CD8-positive, alpha-beta memory T cell (primary cell): ENCODE measurements around the gene AMBP. TPM values are rescaled to one million over a fixed set of nuclear protein-coding genes. Genes with fewer than 3 reads are reported as not detected.

Experiments used
- CTCF ChIA-PET: fragments of 350-600 bp; sonication (Branson Sonifier 250); formaldehyde crosslinking; loops from one replicate; lab custom pipeline; 2021; ENCODE audit warnings: antibody characterized with exemption; lab: Charles Lee
- POLR2A ChIA-PET: fragments of 350-600 bp; sonication (Branson Sonifier 250); formaldehyde crosslinking; loops from one replicate; lab custom pipeline; 2021; ENCODE audit warnings: antibody characterized with exemption; lab: Charles Lee
- DNase-seq, 5 donors: peaks; one replicate each; pipeline versions ENCODE4 v3.0.0 to v3.0.0-alpha.2; 2020 to 2022; ENCODE audit warnings: mixed read lengths in 1 of 5
- H3K27ac ChIP-seq: one replicate; pipeline ENCODE4 v1.7.0; 2013; ENCODE audit warnings: low read depth, mild to moderate bottlenecking, low read length, moderate library complexity
- H3K27me3 ChIP-seq: 2 replicates; pipeline ENCODE4 v1.7.0; 2013; ENCODE audit warnings: low read length, mild to moderate bottlenecking; ENCODE audit not compliant: insufficient read depth, poor library complexity, severe bottlenecking
- H3K36me3 ChIP-seq: 2 replicates; pipeline ENCODE4 v1.7.0; 2013; ENCODE audit warnings: mild to moderate bottlenecking, low read length, moderate library complexity; ENCODE audit not compliant: insufficient read depth
- H3K4me1 ChIP-seq: 2 replicates; pipeline ENCODE4 v1.7.0; 2013; ENCODE audit warnings: mild to moderate bottlenecking, low read length, moderate library complexity; ENCODE audit not compliant: insufficient read depth
- H3K4me3 ChIP-seq: 2 replicates; pipeline ENCODE4 v1.7.0; 2013; ENCODE audit warnings: mild to moderate bottlenecking, low read length
- H3K9me3 ChIP-seq: 2 replicates; pipeline ENCODE4 v1.7.0; 2013; ENCODE audit warnings: mild to moderate bottlenecking, low read length
- H3K27ac Mint-ChIP-seq, 8 donors: one replicate each; pipeline ENCODE4 v1.8.0; 2020 to 2021; ENCODE audit warnings: mixed read lengths in 8 of 8, mild to moderate bottlenecking in 6 of 8, inconsistent platforms in 3 of 8, moderate library complexity in 3 of 8
- H3K27me3 Mint-ChIP-seq, 2 donors: one replicate each; pipeline ENCODE4 v1.8.0; 2020 to 2021; ENCODE audit warnings: mixed read lengths in 2 of 2, mild to moderate bottlenecking in 1 of 2, moderate library complexity in 1 of 2
- H3K36me3 Mint-ChIP-seq, 3 donors: one replicate each; pipeline ENCODE4 v1.8.0; 2020 to 2021; ENCODE audit warnings: mixed read lengths in 3 of 3, inconsistent platforms in 1 of 3, mild to moderate bottlenecking in 1 of 3
- H3K4me1 Mint-ChIP-seq, 3 donors: one replicate each; pipeline ENCODE4 v1.8.0; 2020 to 2021; ENCODE audit warnings: mixed read lengths in 3 of 3, inconsistent platforms in 1 of 3, mild to moderate bottlenecking in 1 of 3
- H3K4me3 Mint-ChIP-seq, 7 donors: one replicate each; pipeline ENCODE4 v1.8.0; 2020 to 2021; ENCODE audit warnings: mixed read lengths in 7 of 7, mild to moderate bottlenecking in 6 of 7, moderate library complexity in 4 of 7, inconsistent platforms in 2 of 7
- H3K9me3 Mint-ChIP-seq, 5 donors: one replicate each; pipeline ENCODE4 v1.8.0; 2020 to 2022; ENCODE audit warnings: mixed read lengths in 5 of 5, mild to moderate bottlenecking in 3 of 5, moderate library complexity in 2 of 5, inconsistent platforms in 1 of 5
- polyA plus RNA-seq: library from polyadenylated mRNA; unstranded; fragments of 300-500 nt; fragmentation: Illumina TruSeq; gene quantifications from one replicate; pipeline ENCODE4 v1.2.3, GENCODE V29; 2021
- total RNA-seq, 2 experiments: library from RNA; stranded (reverse); gene quantifications; one replicate each; pipeline ENCODE4 v1.2.3, GENCODE V29; 2021

AMBP gene
- total and polyA plus RNA-seq, 3 experiments from 2014 or later, result not detected

DNA sequence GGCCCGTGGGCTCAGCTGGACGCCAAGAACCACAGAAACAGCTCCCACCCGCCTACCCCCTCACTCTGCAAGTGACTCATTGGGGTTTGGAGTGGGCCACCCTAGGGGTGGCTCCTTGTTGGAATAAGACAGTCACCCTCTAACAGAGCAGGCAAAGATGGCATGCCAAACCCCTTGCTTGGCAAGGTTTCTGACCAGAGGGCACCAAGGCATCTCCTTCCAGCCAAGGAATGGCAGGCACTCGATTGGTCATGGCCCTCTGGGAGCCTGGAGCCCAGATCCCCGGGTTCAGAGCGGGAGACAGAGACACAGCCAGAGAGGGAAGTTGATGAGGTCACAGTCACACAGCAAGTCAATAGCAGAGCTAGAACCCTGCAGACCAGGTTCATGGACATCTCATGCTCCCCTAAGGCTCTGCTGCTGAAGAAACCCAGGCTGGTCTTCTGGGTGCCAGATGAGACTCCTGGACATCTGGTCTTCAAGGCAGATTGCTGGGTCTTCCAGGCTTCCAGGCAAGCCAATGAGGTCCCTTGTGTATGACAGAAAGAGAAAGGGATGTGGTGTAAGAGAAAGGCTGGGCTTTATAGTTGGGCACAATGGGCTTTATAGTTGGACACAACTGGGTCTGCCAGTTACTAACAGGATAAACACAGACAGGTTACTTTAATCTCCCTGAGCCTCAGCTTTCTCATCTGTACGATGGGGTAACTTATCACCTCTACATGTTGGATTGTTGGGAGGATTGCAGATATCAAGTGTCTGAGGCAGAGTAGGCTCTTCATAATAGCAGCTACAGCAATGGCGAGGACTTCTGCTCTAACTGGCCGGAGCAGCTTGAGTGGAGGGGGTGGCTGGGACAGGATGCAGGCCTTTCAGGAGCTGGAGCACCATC is 44.3 kb upstream of the AMBP start:
- H3K4me1 Mint-ChIP-seq, result no peaks in the 10 kb centered on the region

GRCh38 chr9:114121227-114122135 is 43.4 kb upstream of the AMBP start:
- Histone ChIP-seq H3K36me3 (no peaks in the 10 kb centered on the region), H3K9me3 (no peaks in the 10 kb centered on the region), H3K4me3 (no peak overlapping the region), H3K27me3 (no peaks in the 10 kb centered on the region), H3K4me1 (no peaks in the 10 kb centered on the region), H3K27ac (no peak overlapping the region)
- H3K27me3 Mint-ChIP-seq, result peaks cover 9 to 25% of the 10 kb centered on the region in 2 donors
- no peaks in the 10 kb centered on the region for H3K36me3 Mint-ChIP-seq
- no peak overlapping the region for H3K4me3 Mint-ChIP-seq
- H3K27ac Mint-ChIP-seq, result no peak overlapping the region
- no peak for DNase-seq
- H3K9me3 Mint-ChIP-seq, result no peaks in the 10 kb centered on the region
- ChIA-PET CTCF (no interaction called here), POLR2A (no interaction called here)
- no peaks in the 10 kb centered on the region for H3K4me1 Mint-ChIP-seq

More for the DNA sequence above, 44.3 kb upstream of the AMBP start:
- Histone ChIP-seq H3K4me1 (no peaks in the 10 kb centered on the region), H3K27me3 (no peaks in the 10 kb centered on the region), H3K27ac (no peak overlapping the region), H3K4me3 (no peak overlapping the region), H3K9me3 (no peaks in the 10 kb centered on the region), H3K36me3 (no peaks in the 10 kb centered on the region)
- Mint-ChIP-seq H3K9me3 (peaks cover 0 to 4% (median 2%) of the 10 kb centered on the region in 5 donors), H3K4me3 (no peak overlapping the region), H3K27ac (no peak overlapping the region), H3K36me3 (no peaks in the 10 kb centered on the region), H3K27me3 (peaks cover 6 to 24% of the 10 kb centered on the region in 2 donors)
- ChIA-PET CTCF (no interaction called here), POLR2A (no interaction called here)
- DNase-seq, result no peak

- Histone ChIP-seq H3K4me1 (no peaks in the 10 kb centered on the region), H3K36me3 (no peaks in the 10 kb centered on the region), H3K27ac (no peak overlapping the region), H3K27me3 (no peaks in the 10 kb centered on the region), H3K4me3 (no peak overlapping the region), H3K9me3 (no peaks in the 10 kb centered on the region)
- Mint-ChIP-seq H3K27me3 (peaks cover 9 to 27% of the 10 kb centered on the region in 2 donors), H3K36me3 (no peaks in the 10 kb centered on the region), H3K27ac (peak overlapping the region in 1 of 8 donors; percentile 18), H3K9me3 (no peaks in the 10 kb centered on the region), H3K4me1 (no peaks in the 10 kb centered on the region), H3K4me3 (no peak overlapping the region)
- ChIA-PET POLR2A (no interaction called here), CTCF (interaction anchor here (1.5 kb wide), 1 partner anchor 12 kb away, joined by 3 read pairs; no protein-coding TSS in a partner anchor)
- no peak for DNase-seq
Measured at GRCh38 chr9:114120192-114121014, 42.3 kb upstream of the AMBP start.

- no peak overlapping the region for H3K4me3 ChIP-seq
- no peak overlapping the region for H3K4me3 Mint-ChIP-seq
- CTCF ChIA-PET, result interaction anchor here (1.5 kb wide), 1 partner anchor 12 kb away, joined by 3 read pairs; no protein-coding TSS in a partner anchor
Measured at GRCh38 chr9:114119242-114120191, 41.4 kb upstream of the AMBP start.

GRCh38 chr9:114117996-114118830 is 40.1 kb upstream of the AMBP start:
- Mint-ChIP-seq H3K27me3 (peaks cover 14 to 37% of the 10 kb centered on the region in 2 donors), H3K4me3 (no peak overlapping the region), H3K4me1 (no peaks in the 10 kb centered on the region), H3K9me3 (no peaks in the 10 kb centered on the region), H3K27ac (no peak overlapping the region), H3K36me3 (no peaks in the 10 kb centered on the region)
- H3K4me3 ChIP-seq, result no peak overlapping the region
- no peaks in the 10 kb centered on the region for H3K27me3 ChIP-seq
- CTCF ChIA-PET, result no interaction called here
- H3K36me3 ChIP-seq, result no peaks in the 10 kb centered on the region
- no peak for DNase-seq
- no peaks in the 10 kb centered on the region for H3K9me3 ChIP-seq
- POLR2A ChIA-PET, result no interaction called here
- no peak overlapping the region for H3K27ac ChIP-seq
- H3K4me1 ChIP-seq, result no peaks in the 10 kb centered on the region

More at GRCh38 chr9:114119242-114120191, 41.4 kb upstream of the AMBP start:
- Histone ChIP-seq H3K4me1 (no peaks in the 10 kb centered on the region), H3K27me3 (no peaks in the 10 kb centered on the region), H3K27ac (no peak overlapping the region), H3K9me3 (no peaks in the 10 kb centered on the region), H3K36me3 (no peaks in the 10 kb centered on the region)
- POLR2A ChIA-PET, result no interaction called here
- Mint-ChIP-seq H3K27ac (no peak overlapping the region), H3K4me1 (no peaks in the 10 kb centered on the region), H3K9me3 (no peaks in the 10 kb centered on the region), H3K27me3 (peaks cover 9 to 27% of the 10 kb centered on the region in 2 donors), H3K36me3 (no peaks in the 10 kb centered on the region)
- no peak for DNase-seq

GRCh38 chr9:114117614-114117995 is 39.5 kb upstream of the AMBP start:
- ChIA-PET CTCF (no interaction called here), POLR2A (no interaction called here)
- peaks cover 17 to 43% of the 10 kb centered on the region in 2 donors for H3K27me3 Mint-ChIP-seq
- no peak overlapping the region for H3K4me3 ChIP-seq
- no peaks in the 10 kb centered on the region for H3K36me3 Mint-ChIP-seq
- peak overlapping the region in 1 of 7 donors; percentile 7 for H3K4me3 Mint-ChIP-seq
- no peaks in the 10 kb centered on the region for H3K4me1 ChIP-seq
- H3K9me3 Mint-ChIP-seq, result no peaks in the 10 kb centered on the region
- H3K27me3 ChIP-seq, result no peaks in the 10 kb centered on the region
- DNase-seq, result no peak
- peak overlapping the region in 1 of 8 donors; percentile 43 for H3K27ac Mint-ChIP-seq
- no peaks in the 10 kb centered on the region for H3K4me1 Mint-ChIP-seq
- no peaks in the 10 kb centered on the region for H3K9me3 ChIP-seq
- H3K27ac ChIP-seq, result no peak overlapping the region
- no peaks in the 10 kb centered on the region for H3K36me3 ChIP-seq
